ENCODE data around the gene CHRNA4. TPM values are rescaled to one million over a fixed set of nuclear protein-coding genes. Genes with fewer than 3 reads are reported as not detected.

The CHRNA4 gene
- total RNA-seq, 2 experiments from 2014 or later: not detected

- H3K27me3 Mint-ChIP-seq: peaks cover 26% of the 10 kb centered on the region
- CTCF ChIA-PET: no interaction called here
- POLR2A ChIA-PET: interaction anchor here (1.1 kb wide), 1 partner anchor 20 kb away, joined by 4 read pairs; no protein-coding TSS in a partner anchor
- H3K9me3 Mint-ChIP-seq: peaks cover 8% of the 10 kb centered on the region
- H3K4me3 Mint-ChIP-seq: no peak overlapping the region
- intact Hi-C loops (cut with micrococcal nuclease): no loop called here
- DNase-seq (no peak), ATAC-seq (no peak)
- H3K4me1 Mint-ChIP-seq (ENCODE audit: low read depth): no peaks in the 10 kb centered on the region
- no peak overlapping the region for H3K27ac Mint-ChIP-seq
- no peaks in the 10 kb centered on the region for H3K36me3 Mint-ChIP-seq (ENCODE audit: low read depth)
- TF ChIP-seq CTCF (IDR thresholded peaks at IDR 0.05): no peak
Measured at GRCh38 chr20:63333241-63333836, 27.8 kb downstream of the CHRNA4 start.

GRCh38 chr20:63332488-63333240 is 28.5 kb downstream of the CHRNA4 start:
- Mint-ChIP-seq H3K4me1 (ENCODE audit: low read depth) (no peaks in the 10 kb centered on the region), H3K36me3 (ENCODE audit: low read depth) (no peaks in the 10 kb centered on the region), H3K27ac (no peak overlapping the region), H3K4me3 (no peak overlapping the region), H3K9me3 (peaks cover 8% of the 10 kb centered on the region), H3K27me3 (peaks cover 23% of the 10 kb centered on the region)
- TF ChIP-seq CTCF (IDR thresholded peaks at IDR 0.05): no peak
- no peak for ATAC-seq
- intact Hi-C loops (cut with micrococcal nuclease): no loop called here
- ChIA-PET POLR2A (interaction anchor here (1.1 kb wide), 1 partner anchor 21 kb away, joined by 4 read pairs; no protein-coding TSS in a partner anchor), CTCF (no interaction called here)
- no peak for DNase-seq

GRCh38 chr20:63331741-63332400 is 29.3 kb downstream of the CHRNA4 start:
- ATAC-seq (no peak), DNase-seq (no peak)
- CTCF ChIA-PET: no interaction called here
- H3K9me3 Mint-ChIP-seq: peaks cover 8% of the 10 kb centered on the region
- POLR2A ChIA-PET: no interaction called here
- no peak for TF ChIP-seq CTCF (IDR thresholded peaks at IDR 0.05)
- H3K36me3 Mint-ChIP-seq (ENCODE audit: low read depth): no peaks in the 10 kb centered on the region
- intact Hi-C loops (cut with micrococcal nuclease): no loop called here
- no peak overlapping the region for H3K27ac Mint-ChIP-seq
- peaks cover 20% of the 10 kb centered on the region for H3K27me3 Mint-ChIP-seq
- no peaks in the 10 kb centered on the region for H3K4me1 Mint-ChIP-seq (ENCODE audit: low read depth)
- H3K4me3 Mint-ChIP-seq: no peak overlapping the region

- intact Hi-C loops (cut with micrococcal nuclease): no loop called here
- Mint-ChIP-seq H3K4me3 (no peak overlapping the region), H3K27ac (no peak overlapping the region), H3K27me3 (peaks cover 16% of the 10 kb centered on the region), H3K9me3 (peaks cover 8% of the 10 kb centered on the region), H3K4me1 (ENCODE audit: low read depth) (no peaks in the 10 kb centered on the region), H3K36me3 (ENCODE audit: low read depth) (no peaks in the 10 kb centered on the region)
- POLR2A ChIA-PET: no interaction called here
- ATAC-seq (no peak), DNase-seq (no peak)
- TF ChIP-seq CTCF (IDR thresholded peaks at IDR 0.05): no peak
- CTCF ChIA-PET: no interaction called here
Measured at GRCh38 chr20:63330940-63331339, 30.2 kb downstream of the CHRNA4 start.
